ENCODE measurements around the gene HBEGF. TPM values are rescaled to one million over a fixed set of nuclear protein-coding genes. Genes with fewer than 3 reads are reported as not detected.

Gene HBEGF, protein sequence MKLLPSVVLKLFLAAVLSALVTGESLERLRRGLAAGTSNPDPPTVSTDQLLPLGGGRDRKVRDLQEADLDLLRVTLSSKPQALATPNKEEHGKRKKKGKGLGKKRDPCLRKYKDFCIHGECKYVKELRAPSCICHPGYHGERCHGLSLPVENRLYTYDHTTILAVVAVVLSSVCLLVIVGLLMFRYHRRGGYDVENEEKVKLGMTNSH
- total RNA-seq, result 0.47 and 0.52 TPM in 2 replicates

DNA sequence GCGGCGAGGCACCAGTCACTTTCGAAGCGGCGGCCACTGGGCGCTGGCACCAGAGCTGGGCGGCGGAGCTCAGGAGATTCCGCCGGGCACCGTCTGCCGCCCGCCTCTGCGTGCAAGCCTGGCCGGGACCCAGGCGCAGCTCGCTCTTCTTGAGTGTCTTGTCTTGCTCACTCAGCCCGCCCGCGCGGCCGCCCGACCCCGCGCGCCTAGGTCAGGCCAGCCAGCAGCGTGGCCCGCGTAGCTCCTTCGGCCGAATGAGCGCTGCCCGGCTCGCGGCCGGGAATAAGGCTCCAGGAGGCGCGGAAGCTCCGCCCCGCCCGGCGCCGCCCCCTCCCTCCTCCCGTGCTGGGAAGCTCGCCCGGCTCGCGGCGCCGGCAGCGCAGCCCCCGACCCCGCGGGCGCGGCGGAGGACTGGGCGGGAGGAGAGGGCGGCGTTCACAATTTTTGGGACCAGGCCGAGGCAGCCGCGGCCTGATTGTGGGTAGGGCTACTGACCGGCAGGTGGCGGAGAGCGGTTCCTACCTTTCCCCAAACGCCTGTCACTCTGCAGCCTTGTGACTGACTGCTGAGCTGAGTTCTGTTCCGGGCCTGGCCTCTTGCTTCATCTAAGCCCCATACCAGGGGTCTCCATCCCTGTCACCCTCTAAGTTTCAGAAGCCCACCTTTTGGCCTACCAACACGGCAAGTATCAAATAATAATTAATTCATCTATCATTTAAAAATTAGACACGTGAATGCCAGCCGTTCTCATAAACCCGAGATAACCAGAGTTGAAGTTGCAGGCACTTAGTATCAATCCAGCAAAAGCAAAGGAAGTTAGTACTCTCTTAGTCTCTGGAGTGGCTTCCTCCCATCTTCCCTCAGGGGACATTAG is at the start of gene HBEGF:
Gene HBEGF, minus strand, starts transcription at position 256 of the 874 bp plus-strand sequence. CDS start 275 bp downstream, outside the sequence.

DNA sequence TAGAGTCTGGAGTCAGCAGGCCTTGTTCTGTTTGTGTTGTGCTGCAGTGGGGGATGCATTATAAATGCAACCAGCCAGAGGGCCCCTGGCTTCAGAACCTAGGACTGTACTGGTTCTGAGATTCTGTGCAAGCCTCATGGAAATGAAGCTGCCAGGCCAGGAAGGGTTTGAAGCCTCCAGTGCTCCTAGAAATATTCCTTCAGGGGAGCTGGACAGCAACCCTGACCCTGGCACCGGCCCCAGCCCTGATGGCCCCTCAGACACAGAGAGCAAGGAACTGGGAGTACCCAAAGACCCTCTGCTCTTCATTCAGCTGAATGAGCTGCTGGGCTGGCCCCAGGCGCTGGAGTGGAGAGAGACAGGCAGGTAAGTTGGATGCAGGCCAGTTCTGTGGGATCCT is 13.7 kb upstream of the HBEGF start, which contains the start of gene SLC4A9:
Gene SLC4A9, plus strand, starts transcription at position 94 of the 400 bp plus-strand sequence. Its CDS starts 43 bp downstream, at position 137.

DNA sequence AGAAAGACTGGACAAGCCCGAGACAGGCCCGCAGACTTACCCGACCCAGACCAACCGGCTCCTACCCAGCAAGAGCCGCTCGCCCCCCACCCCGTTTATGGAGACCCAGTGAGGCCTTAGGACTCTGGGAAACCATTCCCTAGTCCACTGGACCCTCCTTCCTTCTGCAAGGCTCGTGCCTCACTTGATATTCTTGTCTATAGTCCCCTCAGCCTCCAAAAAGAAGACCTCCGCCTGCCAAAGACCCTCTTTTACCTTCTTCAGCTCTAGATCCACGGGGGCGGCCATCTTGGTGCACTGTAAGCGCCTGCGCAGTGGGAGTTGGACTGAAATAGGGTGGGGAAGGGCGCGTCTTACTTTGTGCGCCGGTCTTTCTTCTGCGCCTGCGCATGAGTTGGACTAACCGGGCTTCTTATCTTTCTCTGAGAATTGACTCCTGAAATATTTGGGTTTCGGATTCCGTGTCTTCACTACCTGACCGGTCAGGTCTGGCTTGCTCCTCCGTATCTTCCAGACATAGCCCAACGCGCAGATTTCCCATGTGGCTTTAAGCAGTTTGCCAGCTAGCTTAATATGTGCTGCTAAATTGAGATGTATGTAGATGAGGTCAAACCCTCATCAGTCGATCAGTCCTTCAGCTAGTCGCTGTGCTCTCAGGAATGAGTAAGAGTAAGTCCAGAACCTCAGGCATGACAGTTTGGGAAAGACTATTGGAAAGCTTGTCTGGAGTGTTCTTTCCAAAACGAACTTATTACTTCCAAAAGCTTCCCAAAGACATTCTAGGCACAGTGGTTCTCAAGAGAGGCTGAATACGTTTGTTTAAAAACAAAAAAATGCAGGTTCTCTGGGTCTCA is 43.4 kb downstream of the HBEGF start, which contains the start of gene PFDN1:
Gene PFDN1, minus strand, starts transcription at position 316 of the 854 bp plus-strand sequence. Its CDS starts 28 bp downstream, at position 288.

Other genes starting within 250 kb of the HBEGF start
- 18.4 and 30.7 TPM in 2 replicates for gene PURA, start 232.5 kb downstream of the HBEGF start, total RNA-seq
- 9.1 and 10.3 TPM in 2 replicates for gene IGIP, start 220.7 kb downstream of the HBEGF start, total RNA-seq
- gene CYSTM1, start 171.4 kb downstream of the HBEGF start, total RNA-seq, result 13.0 and 14.5 TPM in 2 replicates
- gene PFDN1, start 43.5 kb downstream of the HBEGF start, total RNA-seq, result 21.9 and 30.7 TPM in 2 replicates
- gene SLC4A9, start 13.6 kb upstream of the HBEGF start, total RNA-seq, result not detected in 2 replicates
- gene ANKHD1, start 55.2 kb upstream of the HBEGF start, total RNA-seq, result 53.4 and 55.2 TPM in 2 replicates
- 1.3 and 1.7 TPM in 2 replicates for gene EIF4EBP3, start 201.1 kb upstream of the HBEGF start, total RNA-seq
- 23.0 and 26.6 TPM in 2 replicates for gene SRA1, start 210.9 kb upstream of the HBEGF start, total RNA-seq
- 19.7 and 30.9 TPM in 2 replicates for gene APBB3, start 218.0 kb upstream of the HBEGF start, total RNA-seq
- 8.7 and 10.2 TPM in 2 replicates for gene SLC35A4, start 218.2 kb upstream of the HBEGF start, total RNA-seq

All from bronchial smooth muscle cell (primary cell).